Naive thymus-derived CD4-positive, alpha-beta T cell (primary cell): ENCODE data around the gene LGALS7B. TPM values are rescaled to one million over a fixed set of nuclear protein-coding genes. Genes with fewer than 3 reads are reported as not detected.
A peak's percentile ranks its signal among the peaks of the same experiment; 100 is the strongest.

Experiments used
- ATAC-seq: fragments of 150-1000 bp; cut with Tn5 transposase; 2 replicates; pipeline ENCODE4 v1.10.0; 2021; ENCODE audit warnings: mild to moderate bottlenecking, moderate library complexity
- CTCF ChIA-PET: fragments of 350-600 bp; sonication (Branson Sonifier 250); formaldehyde crosslinking; loops from one replicate; lab custom pipeline; 2021; ENCODE audit warnings: antibody characterized with exemption; lab: Charles Lee
- POLR2A ChIA-PET: fragments of 350-600 bp; sonication (Branson Sonifier 250); formaldehyde crosslinking; loops from one replicate; lab custom pipeline; 2021; ENCODE audit warnings: antibody characterized with exemption, inconsistent platforms; lab: Charles Lee
- DNase-seq, 9 donors: peaks; one replicate each; pipeline versions ENCODE4 v3.0.0 to v3.0.0-alpha.2; 2020 to 2022; ENCODE audit warnings: mixed read lengths in 1 of 9
- H3K27ac ChIP-seq: one replicate; pipeline ENCODE4 v1.7.0; 2013; ENCODE audit warnings: mild to moderate bottlenecking, low read depth, low read length, moderate library complexity
- H3K27me3 ChIP-seq, 2 donors: one replicate each; pipeline ENCODE4 v1.7.0; 2013; ENCODE audit warnings: low read length in 2 of 2, mild to moderate bottlenecking in 2 of 2, moderate library complexity in 2 of 2; ENCODE audit not compliant: control insufficient read depth in 2 of 2, insufficient read depth in 2 of 2
- H3K36me3 ChIP-seq, 3 experiments: 1 replicate in 2 of 3; 2 replicates in 1 of 3; pipeline ENCODE4 v1.7.0; 2013; ENCODE audit warnings: low read length in 3 of 3, mild to moderate bottlenecking in 3 of 3, moderate library complexity in 1 of 3; ENCODE audit not compliant: insufficient read depth in 3 of 3, control insufficient read depth in 2 of 3
- H3K4me1 ChIP-seq, 2 donors: one replicate each; pipeline ENCODE4 v1.7.0; 2013; ENCODE audit warnings: low read length in 2 of 2, mild to moderate bottlenecking in 2 of 2, moderate library complexity in 1 of 2; ENCODE audit not compliant: control insufficient read depth in 2 of 2, insufficient read depth in 2 of 2
- H3K4me3 ChIP-seq: 2 replicates; pipeline ENCODE4 v1.7.0; 2013; ENCODE audit warnings: mild to moderate bottlenecking, low read length
- H3K9me3 ChIP-seq, 3 experiments: 1 replicate in 2 of 3; 2 replicates in 1 of 3; pipeline ENCODE4 v1.7.0; 2013; ENCODE audit warnings: low read length in 3 of 3; ENCODE audit not compliant: control insufficient read depth in 2 of 3
- H3K27ac Mint-ChIP-seq, 9 donors: one replicate each; pipeline ENCODE4 v1.8.0; 2020 to 2022; ENCODE audit warnings: mixed read lengths in 9 of 9, mild to moderate bottlenecking in 8 of 9, moderate library complexity in 5 of 9, inconsistent platforms in 2 of 9
- H3K27me3 Mint-ChIP-seq, 5 donors: one replicate each; pipeline ENCODE4 v1.8.0; 2021 to 2022; ENCODE audit warnings: mixed read lengths in 5 of 5, mild to moderate bottlenecking in 1 of 5
- H3K36me3 Mint-ChIP-seq, 5 donors: one replicate each; pipeline ENCODE4 v1.8.0; 2020 to 2022; ENCODE audit warnings: mixed read lengths in 5 of 5, mild to moderate bottlenecking in 3 of 5, inconsistent platforms in 1 of 5
- H3K4me1 Mint-ChIP-seq, 7 donors: one replicate each; pipeline ENCODE4 v1.8.0; 2020 to 2022; ENCODE audit warnings: mixed read lengths in 7 of 7, mild to moderate bottlenecking in 3 of 7, inconsistent platforms in 1 of 7
- H3K4me3 Mint-ChIP-seq, 10 donors: one replicate each; pipeline ENCODE4 v1.8.0; 2020 to 2022; ENCODE audit warnings: mild to moderate bottlenecking in 10 of 10, mixed read lengths in 10 of 10, moderate library complexity in 6 of 10, inconsistent platforms in 2 of 10
- H3K9me3 Mint-ChIP-seq, 11 donors: one replicate each; pipeline ENCODE4 v1.8.0; 2020 to 2022; ENCODE audit warnings: mixed read lengths in 11 of 11, mild to moderate bottlenecking in 4 of 11, inconsistent platforms in 1 of 11, moderate library complexity in 1 of 11
- intact Hi-C, 2 donors: fragments of 100-400 bp; cut with micrococcal nuclease; formaldehyde crosslinking; loops; one replicate each; pipeline ENCODE4 v1.15.1; 2023
- polyA plus RNA-seq, 2 donors: library from polyadenylated mRNA; unstranded; fragments of 300-500 nt; fragmentation: Illumina TruSeq; gene quantifications; one replicate each; pipeline ENCODE4 v1.2.3, GENCODE V29; 2021
- total RNA-seq, 6 experiments: library from RNA in 5 of 6; stranded (reverse) in 5 of 6; gene quantifications; 1 replicate in 5 of 6; 2 replicates in 1 of 6; pipeline ENCODE4 v1.2.3 and lab custom pipeline; 2021 to 2026

LGALS7B gene
- total and polyA plus RNA-seq, 7 experiments from 2014 or later: not detected

DNA sequence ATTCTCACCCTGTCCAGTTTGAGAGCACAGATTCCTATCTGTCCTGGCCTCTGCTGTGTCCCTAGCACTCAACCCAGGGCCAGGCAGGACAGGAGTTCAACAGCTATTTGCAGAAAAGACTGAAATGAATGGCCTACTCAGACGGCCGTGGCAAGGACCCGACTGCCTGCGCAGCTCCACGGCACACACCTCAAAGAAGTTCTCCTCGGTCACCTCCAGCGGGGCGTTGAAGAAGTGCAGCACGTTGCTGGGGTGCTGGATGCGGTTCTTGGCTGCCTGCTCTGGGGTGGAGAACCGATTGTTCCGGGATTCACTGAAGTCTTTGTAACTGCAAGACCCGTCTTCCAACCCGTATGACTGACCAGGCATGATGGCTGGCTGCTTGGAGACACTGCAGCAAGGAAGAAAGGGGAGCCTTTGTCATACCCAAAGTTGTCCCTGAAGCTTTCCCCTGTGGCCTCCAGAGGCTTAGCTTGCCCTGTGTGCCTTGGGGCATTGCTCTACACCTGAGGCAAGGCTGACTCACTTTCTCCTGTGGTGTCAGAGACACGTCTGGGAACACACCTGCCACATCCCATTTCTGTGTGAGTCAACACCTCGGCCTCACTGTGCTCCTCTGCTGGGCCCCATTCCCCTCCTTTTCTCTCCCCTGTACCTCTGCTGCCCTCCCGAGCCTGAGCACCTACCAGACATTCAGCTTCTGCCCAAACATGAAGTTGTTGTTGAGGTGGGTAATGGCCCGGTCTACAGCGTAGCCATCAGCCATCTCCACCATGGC lies 49.4 kb downstream of the LGALS7B start:
- DNase-seq (peak in 1 of 9 donors; percentile 41), ATAC-seq (no peak)
- Histone ChIP-seq H3K27ac (no peak overlapping the region), H3K9me3 (no peaks in the 10 kb centered on the region), H3K4me3 (no peak overlapping the region), H3K27me3 (no peaks in the 10 kb centered on the region), H3K36me3 (peaks cover 54 to 75% (median 64%) of the 10 kb centered on the region in 3 experiments), H3K4me1 (peaks cover 24 to 30% of the 10 kb centered on the region in 2 donors)
- ChIA-PET CTCF (interaction anchor here (1.0 to 1.1 kb wide), 2 partner anchors 8 to 37 kb away, joined by 3 to 5 read pairs; no protein-coding TSS in a partner anchor), POLR2A (interaction anchor here (0.6 to 1.5 kb wide), 7 partner anchors 8 to 524 kb away, joined by 3 to 9 read pairs (median 5); no protein-coding TSS in a partner anchor)
- peaks cover 25 to 46% (median 38%) of the 10 kb centered on the region in 7 donors for H3K4me1 Mint-ChIP-seq
- peaks cover 0 to 12% (median 0%) of the 10 kb centered on the region in 11 donors for H3K9me3 Mint-ChIP-seq
- H3K27ac Mint-ChIP-seq: peak overlapping the region in 5 of 9 donors; percentile 46 to 76 (median 71)
- peaks cover 0 to 48% (median 42%) of the 10 kb centered on the region in 5 donors for H3K36me3 Mint-ChIP-seq
- intact Hi-C loops: no loop called here
- peak overlapping the region in 1 of 10 donors; percentile 21 for H3K4me3 Mint-ChIP-seq
- H3K27me3 Mint-ChIP-seq: no peaks in the 10 kb centered on the region

DNA sequence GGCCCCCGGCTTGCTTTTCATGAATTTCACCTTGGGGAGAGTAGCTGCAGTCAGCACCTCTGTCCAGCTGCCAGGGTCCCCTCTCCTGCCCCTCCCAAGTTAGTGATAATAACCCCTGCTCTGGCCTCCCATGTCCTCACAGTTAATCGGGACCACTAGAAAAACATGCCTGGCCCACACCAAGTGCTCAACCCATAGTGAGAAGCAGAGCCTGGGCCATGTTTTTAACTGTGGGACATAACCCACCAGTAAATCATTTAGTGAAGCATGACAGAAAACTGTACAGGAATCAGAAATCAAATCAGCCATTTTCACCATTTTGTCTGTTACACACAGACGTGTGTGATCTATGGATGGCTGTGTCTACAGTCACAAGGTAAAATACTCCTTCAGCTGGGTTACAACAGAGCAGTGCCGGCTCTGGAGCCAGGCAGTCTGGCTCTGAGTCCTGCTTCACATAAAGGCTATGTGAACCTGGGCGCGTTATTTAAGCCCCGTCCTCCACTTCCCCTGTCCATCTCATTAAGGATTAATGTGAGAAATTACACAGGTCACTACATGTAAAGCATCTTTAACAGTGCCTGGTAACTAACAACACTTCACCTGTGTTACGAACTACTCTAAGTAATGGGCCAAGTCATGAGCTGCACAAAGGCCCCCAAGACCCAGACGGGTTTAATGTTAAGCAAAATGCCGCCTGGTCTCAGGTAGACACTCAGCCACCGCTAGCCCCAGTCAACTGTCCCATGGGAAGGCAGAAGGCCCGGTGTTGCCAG lies 50.2 kb downstream of the LGALS7B start:
- Mint-ChIP-seq H3K27ac (peak overlapping the region in 8 of 9 donors; percentile 46 to 76 (median 69)), H3K27me3 (no peaks in the 10 kb centered on the region), H3K4me3 (peak overlapping the region in 1 of 10 donors; percentile 21), H3K9me3 (peaks cover 0 to 13% (median 0%) of the 10 kb centered on the region in 11 donors), H3K36me3 (peaks cover 0 to 56% (median 50%) of the 10 kb centered on the region in 5 donors), H3K4me1 (peaks cover 32 to 54% (median 46%) of the 10 kb centered on the region in 7 donors)
- intact Hi-C loops: no loop called here
- no peaks in the 10 kb centered on the region for H3K9me3 ChIP-seq
- H3K27ac ChIP-seq: no peak overlapping the region
- ATAC-seq (no peak), DNase-seq (no peak)
- H3K4me1 ChIP-seq: peaks cover 32 to 38% of the 10 kb centered on the region in 2 donors
- H3K27me3 ChIP-seq: no peaks in the 10 kb centered on the region
- H3K4me3 ChIP-seq: no peak overlapping the region
- ChIA-PET POLR2A (interaction anchor here (0.5 to 1.7 kb wide), 4 partner anchors 10 to 838 kb away, joined by 3 to 6 read pairs (median 3); no protein-coding TSS in a partner anchor), CTCF (no interaction called here)
- H3K36me3 ChIP-seq: peaks cover 61 to 82% (median 72%) of the 10 kb centered on the region in 3 experiments

DNA sequence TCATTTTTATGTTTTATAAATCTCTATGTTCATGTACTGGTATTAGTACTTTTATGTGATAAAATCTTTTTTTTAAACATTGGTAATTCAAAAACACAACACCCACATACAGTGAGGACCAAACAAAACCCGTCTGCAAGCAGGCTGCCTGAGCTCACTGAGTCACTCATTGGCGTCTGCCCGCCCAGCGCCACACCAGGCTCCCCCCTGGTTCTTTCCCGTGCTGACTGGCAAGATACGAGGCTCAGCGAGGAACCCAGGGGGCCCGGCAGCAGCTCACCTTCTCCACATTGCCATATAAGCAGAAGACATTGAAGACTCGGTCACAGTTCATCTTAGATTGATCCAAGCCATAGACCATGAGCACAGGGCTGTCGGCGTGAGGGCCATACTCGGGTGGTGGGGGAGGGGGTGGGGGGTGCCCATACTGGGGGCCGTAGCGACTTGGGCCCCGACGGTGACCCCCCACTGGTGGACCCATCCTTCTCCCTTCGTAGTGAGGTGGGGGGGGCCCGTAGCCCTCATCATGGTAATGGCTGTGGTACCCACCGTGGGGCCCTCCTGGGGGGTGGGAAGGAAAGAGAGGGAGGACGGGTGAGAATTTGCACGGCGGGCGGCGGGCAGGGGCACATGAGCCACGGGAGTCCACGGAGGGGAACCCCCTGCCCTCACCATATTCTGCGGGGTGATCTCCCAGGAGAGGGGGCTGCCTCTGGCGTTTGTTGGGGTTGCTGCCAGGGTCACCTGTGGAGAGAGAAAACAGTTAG lies 51.0 kb downstream of the LGALS7B start:
- peak overlapping the region in 5 of 9 donors; percentile 46 to 99 (median 85) for H3K27ac Mint-ChIP-seq
- DNase-seq: no peak
- peaks cover 4 to 61% (median 55%) of the 10 kb centered on the region in 5 donors for H3K36me3 Mint-ChIP-seq
- peaks cover 38 to 59% (median 53%) of the 10 kb centered on the region in 7 donors for H3K4me1 Mint-ChIP-seq
- H3K4me3 Mint-ChIP-seq: peak overlapping the region in 1 of 10 donors; percentile 35
- Histone ChIP-seq H3K27me3 (no peaks in the 10 kb centered on the region), H3K36me3 (peaks cover 67 to 91% (median 80%) of the 10 kb centered on the region in 3 experiments), H3K4me3 (no peak overlapping the region), H3K9me3 (no peaks in the 10 kb centered on the region), H3K27ac (no peak overlapping the region), H3K4me1 (peaks cover 37 to 43% of the 10 kb centered on the region in 2 donors)
- no peak for ATAC-seq
- intact Hi-C loops: no loop called here
- peaks cover 0 to 17% (median 0%) of the 10 kb centered on the region in 11 donors for H3K9me3 Mint-ChIP-seq
- ChIA-PET CTCF (interaction anchor here (1.1 kb wide), 1 partner anchor 8 kb away, joined by 3 read pairs; the partner anchor contains the start of gene ECH1), POLR2A (interaction anchor here (0.5 to 2.8 kb wide), 8 partner anchors 8 to 837 kb away, joined by 3 to 29 read pairs (median 4); partner anchors contain the start of genes ECH1, EIF3K, HNRNPL and NFKBIB)
- H3K27me3 Mint-ChIP-seq: no peaks in the 10 kb centered on the region

DNA sequence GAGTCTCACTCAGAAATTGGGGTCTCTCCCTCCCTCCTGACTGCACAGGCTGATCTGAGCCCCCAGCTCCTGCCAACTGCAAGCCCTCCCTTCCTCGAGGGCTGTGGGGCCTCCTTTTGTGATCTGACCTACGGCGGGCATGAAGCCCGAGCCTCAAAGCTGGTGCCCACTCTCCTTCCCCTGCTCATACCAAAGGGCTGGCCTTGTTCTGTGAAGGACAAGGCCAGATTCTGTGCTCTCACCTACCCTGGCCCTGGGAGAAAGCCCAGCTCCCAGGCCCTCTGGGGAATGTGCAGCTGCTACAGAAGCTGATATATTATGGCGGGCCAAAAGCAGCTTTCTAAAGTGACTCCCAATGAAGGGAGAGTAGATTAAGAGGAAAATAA lies 51.6 kb downstream of the LGALS7B start:
- no peak overlapping the region for H3K27ac ChIP-seq
- CTCF ChIA-PET: interaction anchor here (0.6 to 1.1 kb wide), 2 partner anchors 9 to 71 kb away, joined by 3 read pairs; partner anchors contain the start of gene ECH1
- intact Hi-C loops: no loop called here
- H3K9me3 Mint-ChIP-seq: peaks cover 0 to 17% (median 0%) of the 10 kb centered on the region in 11 donors
- H3K27me3 Mint-ChIP-seq: no peaks in the 10 kb centered on the region
- peak overlapping the region; percentile 27 to 99 (median 90) for H3K27ac Mint-ChIP-seq
- peaks cover 71 to 93% (median 86%) of the 10 kb centered on the region in 3 experiments for H3K36me3 ChIP-seq
- H3K4me1 ChIP-seq: peaks cover 37 to 47% of the 10 kb centered on the region in 2 donors
- H3K9me3 ChIP-seq: no peaks in the 10 kb centered on the region
- H3K4me3 ChIP-seq: no peak overlapping the region
- DNase-seq (no peak), ATAC-seq (no peak)
- peaks cover 43 to 65% (median 58%) of the 10 kb centered on the region in 7 donors for H3K4me1 Mint-ChIP-seq
- H3K27me3 ChIP-seq: no peaks in the 10 kb centered on the region
- POLR2A ChIA-PET: interaction anchor here (0.8 to 2.8 kb wide), 7 partner anchors 9 to 222 kb away, joined by 3 to 29 read pairs (median 5); partner anchors contain the start of genes ECH1, EIF3K, HNRNPL and NFKBIB
- peak overlapping the region in 6 of 10 donors; percentile 36 to 88 (median 68) for H3K4me3 Mint-ChIP-seq
- H3K36me3 Mint-ChIP-seq: peaks cover 7 to 65% (median 57%) of the 10 kb centered on the region in 5 donors
